Stomach smooth muscle (tissue), 2 donors: Measurements from ENCODE around the gene ITGAX.

ENCODE experiments used
- H3K27ac ChIP-seq: one replicate; pipeline ENCODE4 v1.7.0; 2013; ENCODE audit warnings: mild to moderate bottlenecking, low read length, inconsistent platforms
- H3K27me3 ChIP-seq, 2 donors: one replicate each; pipeline ENCODE4 v1.7.0; 2013; ENCODE audit warnings: low read length in 2 of 2; ENCODE audit not compliant: insufficient read depth in 2 of 2, control insufficient read depth in 1 of 2
- H3K36me3 ChIP-seq, 2 donors: one replicate each; pipeline ENCODE4 v1.7.0; 2013; ENCODE audit warnings: low read length in 2 of 2; ENCODE audit not compliant: control insufficient read depth in 2 of 2, insufficient read depth in 2 of 2
- H3K4me1 ChIP-seq: one replicate; pipeline ENCODE4 v1.7.0; 2013; ENCODE audit warnings: low read length; ENCODE audit not compliant: control insufficient read depth, insufficient read depth
- H3K4me3 ChIP-seq, 2 donors: one replicate each; pipeline ENCODE4 v1.7.0; 2013; ENCODE audit warnings: low read length in 2 of 2
- H3K9ac ChIP-seq, 2 donors: one replicate each; pipeline ENCODE4 v1.7.0; 2013; ENCODE audit warnings: low read length in 2 of 2, mild to moderate bottlenecking in 1 of 2
- H3K9me3 ChIP-seq, 2 donors: one replicate each; pipeline ENCODE4 v1.7.0; 2013; ENCODE audit warnings: low read length in 2 of 2; ENCODE audit not compliant: control insufficient read depth in 2 of 2
- donor health status: healthy.
- donor health status: Pancreatic carcinoma.

Gene ITGAX

DNA sequence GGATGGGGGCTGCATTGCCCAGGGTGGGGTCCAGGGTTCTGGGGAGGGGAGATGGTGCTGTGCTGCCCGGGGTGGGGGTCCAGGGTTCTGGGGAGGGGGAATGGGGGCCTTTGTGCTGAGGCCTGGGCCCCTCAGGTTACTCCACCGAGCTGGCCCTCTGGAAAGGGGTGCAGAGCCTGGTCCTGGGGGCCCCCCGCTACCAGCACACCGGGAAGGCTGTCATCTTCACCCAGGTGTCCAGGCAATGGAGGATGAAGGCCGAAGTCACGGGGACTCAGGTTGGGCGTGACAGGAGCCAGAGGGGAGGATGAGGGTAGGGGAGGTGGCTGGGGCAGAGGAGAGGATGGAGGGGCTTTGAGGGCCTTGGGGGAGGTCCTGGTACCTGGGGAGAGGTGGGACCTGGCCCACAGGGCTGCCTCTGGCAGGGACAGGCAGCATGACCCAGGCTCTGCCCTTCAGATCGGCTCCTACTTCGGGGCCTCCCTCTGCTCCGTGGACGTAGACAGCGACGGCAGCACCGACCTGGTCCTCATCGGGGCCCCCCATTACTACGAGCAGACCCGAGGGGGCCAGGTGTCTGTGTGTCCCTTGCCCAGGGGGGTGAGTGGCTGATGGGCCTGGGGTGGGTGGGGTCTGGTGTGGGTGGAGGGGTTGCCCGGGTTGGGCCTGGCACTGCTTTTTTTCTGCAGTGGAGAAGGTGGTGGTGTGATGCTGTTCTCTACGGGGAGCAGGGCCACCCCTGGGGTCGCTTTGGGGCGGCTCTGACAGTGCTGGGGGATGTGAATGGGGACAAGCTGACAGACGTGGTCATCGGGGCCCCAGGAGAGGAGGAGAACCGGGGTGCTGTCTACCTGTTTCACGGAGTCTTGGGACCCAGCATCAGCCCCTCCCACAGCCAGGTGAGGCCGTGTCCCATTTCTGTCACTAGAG, 7.8 kb downstream of the ITGAX start:
- Histone ChIP-seq H3K36me3 (no peaks in the 10 kb centered on the region), H3K9ac (no peak overlapping the region), H3K4me1 (no peaks in the 10 kb centered on the region)

GRCh38 chr16:31363721-31364120, 8.7 kb downstream of the ITGAX start:
- peaks cover 0 to 2% of the 10 kb centered on the region in 2 donors for H3K27me3 ChIP-seq
- H3K9ac ChIP-seq, result no peak overlapping the region
- no peaks in the 10 kb centered on the region for H3K36me3 ChIP-seq
- no peaks in the 10 kb centered on the region for H3K4me1 ChIP-seq
- no peak overlapping the region for H3K27ac ChIP-seq
- no peak overlapping the region for H3K4me3 ChIP-seq
- no peaks in the 10 kb centered on the region for H3K9me3 ChIP-seq

More for the DNA sequence above, 7.8 kb downstream of the ITGAX start:
- peaks cover 0 to 2% of the 10 kb centered on the region in 2 donors for H3K27me3 ChIP-seq
- no peak overlapping the region for H3K4me3 ChIP-seq
- H3K9me3 ChIP-seq, result no peaks in the 10 kb centered on the region
- H3K27ac ChIP-seq, result no peak overlapping the region

DNA sequence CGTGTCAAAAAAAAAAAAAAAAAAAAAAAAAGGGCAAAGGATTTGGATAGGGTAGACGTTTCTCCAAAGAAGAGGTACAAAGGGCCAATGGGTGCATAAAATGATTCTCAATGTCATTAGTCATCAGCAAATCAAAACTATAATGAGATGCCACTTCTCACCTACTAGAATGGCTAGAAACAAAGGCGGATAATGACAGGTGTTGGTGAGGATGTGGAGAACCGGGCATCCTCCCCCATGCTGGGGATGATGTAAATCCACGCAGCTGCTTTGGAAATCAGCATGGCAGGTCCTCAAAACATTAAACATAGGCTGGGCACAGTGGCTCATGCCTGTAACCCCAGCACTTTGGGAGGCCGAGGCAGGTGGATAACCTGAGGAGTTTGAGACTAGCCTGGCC, 9.4 kb downstream of the ITGAX start:
- Histone ChIP-seq H3K4me3 (no peak overlapping the region), H3K27ac (no peak overlapping the region), H3K4me1 (no peaks in the 10 kb centered on the region), H3K9ac (no peak overlapping the region), H3K9me3 (no peaks in the 10 kb centered on the region), H3K36me3 (no peaks in the 10 kb centered on the region), H3K27me3 (peaks cover 0 to 2% of the 10 kb centered on the region in 2 donors)

DNA sequence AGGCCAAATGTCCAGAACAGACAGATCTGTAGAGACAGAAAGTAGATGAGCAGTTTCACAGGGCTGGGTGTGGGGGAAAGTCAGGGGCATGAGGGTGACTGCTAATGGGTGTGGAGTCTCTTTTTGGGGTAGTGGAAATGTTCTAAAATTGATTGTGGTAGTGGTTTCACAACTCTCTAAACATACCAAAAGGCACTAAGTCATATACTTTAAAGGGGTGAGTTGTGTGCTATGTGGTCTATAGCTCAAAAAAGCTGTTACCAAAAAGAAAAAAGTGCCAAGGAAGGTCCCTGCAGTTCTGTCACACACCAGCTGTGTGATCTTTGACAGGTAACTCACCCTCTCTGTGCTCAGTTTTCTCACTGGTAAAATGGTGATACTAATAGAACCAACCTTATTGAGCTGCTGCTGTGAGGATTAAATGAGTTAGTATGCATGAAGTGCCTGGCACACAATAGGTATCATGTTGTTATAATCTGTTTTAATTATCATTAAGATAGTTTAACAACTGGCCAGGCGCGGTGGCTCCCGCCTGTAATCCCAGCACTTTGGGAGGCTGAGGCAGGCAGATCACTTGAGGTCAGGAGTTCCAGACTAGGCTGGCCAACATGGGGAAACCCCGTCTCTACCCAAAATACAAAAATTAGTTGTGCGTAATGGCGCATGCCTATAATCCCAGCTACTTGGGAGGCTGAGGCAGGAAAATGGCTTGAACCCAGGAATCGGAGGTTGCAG, 10.3 kb downstream of the ITGAX start:
- Histone ChIP-seq H3K9ac (no peak overlapping the region), H3K27me3 (peaks cover 0 to 2% of the 10 kb centered on the region in 2 donors), H3K4me1 (no peaks in the 10 kb centered on the region), H3K4me3 (no peak overlapping the region), H3K36me3 (no peaks in the 10 kb centered on the region), H3K27ac (no peak overlapping the region), H3K9me3 (no peaks in the 10 kb centered on the region)

- Histone ChIP-seq H3K9me3 (no peaks in the 10 kb centered on the region), H3K4me3 (no peak overlapping the region), H3K27me3 (peaks cover 0 to 4% of the 10 kb centered on the region in 2 donors), H3K4me1 (no peaks in the 10 kb centered on the region), H3K27ac (no peak overlapping the region), H3K9ac (no peak overlapping the region), H3K36me3 (no peaks in the 10 kb centered on the region)
Observed at GRCh38 chr16:31367853-31368252, 12.9 kb downstream of the ITGAX start.

DNA sequence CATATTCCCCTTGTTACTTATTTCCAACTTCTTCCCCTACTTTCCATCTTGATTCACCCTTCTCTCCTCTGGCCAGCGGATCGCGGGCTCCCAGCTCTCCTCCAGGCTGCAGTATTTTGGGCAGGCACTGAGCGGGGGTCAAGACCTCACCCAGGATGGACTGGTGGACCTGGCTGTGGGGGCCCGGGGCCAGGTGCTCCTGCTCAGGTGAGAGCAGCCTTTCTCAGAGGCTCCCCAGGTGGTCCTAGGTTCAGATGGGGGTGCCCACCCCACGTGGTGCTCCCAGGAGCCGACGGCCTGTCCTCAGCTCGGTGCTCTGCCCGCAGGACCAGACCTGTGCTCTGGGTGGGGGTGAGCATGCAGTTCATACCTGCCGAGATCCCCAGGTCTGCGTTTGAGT, 16.0 kb downstream of the ITGAX start:
- Histone ChIP-seq H3K9ac (no peak overlapping the region), H3K36me3 (no peaks in the 10 kb centered on the region), H3K27ac (no peak overlapping the region), H3K4me3 (no peak overlapping the region), H3K4me1 (no peaks in the 10 kb centered on the region), H3K27me3 (peaks cover 0 to 2% of the 10 kb centered on the region in 2 donors), H3K9me3 (peaks cover 0 to 6% of the 10 kb centered on the region in 2 donors)

DNA sequence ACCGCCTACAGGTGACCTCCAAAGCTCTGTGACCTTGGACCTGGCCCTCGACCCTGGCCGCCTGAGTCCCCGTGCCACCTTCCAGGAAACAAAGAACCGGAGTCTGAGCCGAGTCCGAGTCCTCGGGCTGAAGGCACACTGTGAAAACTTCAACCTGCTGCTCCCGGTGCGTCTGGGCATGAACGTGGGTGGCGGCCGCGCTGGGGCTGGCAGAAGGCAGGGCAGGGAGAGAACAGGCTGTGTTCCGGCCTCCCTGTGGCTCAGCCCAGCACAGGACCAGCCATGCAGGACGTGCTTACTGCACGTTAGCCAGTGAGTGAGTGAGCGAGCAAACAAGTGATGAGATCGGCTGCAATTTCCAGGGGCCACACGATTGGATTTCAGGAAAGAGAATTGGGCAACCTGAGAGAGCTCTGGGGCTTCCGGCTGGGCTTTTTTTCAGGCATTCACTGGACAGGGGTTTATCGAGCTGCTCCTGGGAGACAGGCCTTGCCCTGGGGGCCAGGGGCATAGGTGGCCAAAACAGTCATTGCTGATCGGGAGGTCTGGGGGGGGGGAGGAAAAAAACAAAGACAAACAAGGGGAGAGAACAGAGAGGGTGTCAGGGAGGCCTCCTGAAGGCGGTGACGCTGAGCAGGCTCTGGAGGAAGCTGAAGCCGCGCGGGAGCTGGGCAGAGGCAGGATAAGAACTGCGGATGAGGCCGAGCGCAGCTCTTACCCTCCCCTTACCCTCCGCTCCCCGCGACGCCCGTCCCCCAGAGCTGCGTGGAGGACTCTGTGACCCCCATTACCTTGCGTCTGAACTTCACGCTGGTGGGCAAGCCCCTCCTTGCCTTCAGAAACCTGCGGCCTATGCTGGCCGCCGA, 16.9 kb downstream of the ITGAX start:
- Histone ChIP-seq H3K27me3 (peaks cover 0 to 2% of the 10 kb centered on the region in 2 donors), H3K4me1 (no peaks in the 10 kb centered on the region), H3K36me3 (no peaks in the 10 kb centered on the region), H3K4me3 (no peak overlapping the region), H3K27ac (no peak overlapping the region), H3K9ac (no peak overlapping the region), H3K9me3 (peaks cover 0 to 6% of the 10 kb centered on the region in 2 donors)

DNA sequence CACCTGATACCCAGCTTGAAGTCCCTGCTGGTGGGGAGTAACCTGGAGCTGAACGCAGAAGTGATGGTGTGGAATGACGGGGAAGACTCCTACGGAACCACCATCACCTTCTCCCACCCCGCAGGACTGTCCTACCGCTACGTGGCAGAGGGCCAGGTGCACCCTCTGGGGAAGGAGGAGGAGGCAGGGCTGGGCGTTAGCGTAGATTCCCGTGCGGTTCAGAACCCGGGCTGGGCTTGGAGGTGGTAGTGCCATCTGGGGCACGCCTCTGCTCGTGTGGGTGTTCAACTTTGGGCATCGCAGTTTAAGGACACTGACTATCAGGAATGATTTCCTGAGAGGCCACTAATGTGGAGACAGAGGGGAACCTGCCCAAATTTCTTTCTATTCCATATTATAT, 18.3 kb downstream of the ITGAX start:
- H3K4me1 ChIP-seq, result no peaks in the 10 kb centered on the region
- peaks cover 0 to 2% of the 10 kb centered on the region in 2 donors for H3K27me3 ChIP-seq
- H3K9ac ChIP-seq, result no peak overlapping the region
- no peak overlapping the region for H3K4me3 ChIP-seq
- no peaks in the 10 kb centered on the region for H3K36me3 ChIP-seq
- H3K27ac ChIP-seq, result no peak overlapping the region
- peaks cover 0 to 6% of the 10 kb centered on the region in 2 donors for H3K9me3 ChIP-seq

GRCh38 chr16:31375231-31375630, 20.3 kb downstream of the ITGAX start:
- Histone ChIP-seq H3K9me3 (peaks cover 0 to 6% of the 10 kb centered on the region in 2 donors), H3K27ac (no peak overlapping the region), H3K4me3 (no peak overlapping the region), H3K9ac (no peak overlapping the region), H3K36me3 (no peaks in the 10 kb centered on the region), H3K27me3 (peaks cover 0 to 2% of the 10 kb centered on the region in 2 donors), H3K4me1 (no peaks in the 10 kb centered on the region)

DNA sequence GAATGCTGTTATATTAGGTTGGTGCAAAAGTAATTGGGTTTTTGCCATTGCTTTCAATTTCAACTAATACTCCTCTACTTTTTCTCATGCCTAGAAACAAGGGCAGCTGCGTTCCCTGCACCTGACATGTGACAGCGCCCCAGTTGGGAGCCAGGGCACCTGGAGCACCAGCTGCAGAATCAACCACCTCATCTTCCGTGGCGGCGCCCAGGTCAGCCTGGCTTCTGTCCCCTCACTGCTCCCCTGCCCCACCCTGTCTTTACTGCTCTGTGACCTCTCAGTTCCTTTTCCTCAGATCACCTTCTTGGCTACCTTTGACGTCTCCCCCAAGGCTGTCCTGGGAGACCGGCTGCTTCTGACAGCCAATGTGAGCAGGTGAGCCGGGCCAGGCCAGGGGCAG, 21.7 kb downstream of the ITGAX start:
- Histone ChIP-seq H3K27me3 (peaks cover 0 to 2% of the 10 kb centered on the region in 2 donors), H3K9ac (no peak overlapping the region), H3K36me3 (no peaks in the 10 kb centered on the region)

More for the DNA sequence above, 21.7 kb downstream of the ITGAX start:
- Histone ChIP-seq H3K27ac (no peak overlapping the region), H3K4me3 (no peak overlapping the region), H3K9me3 (peaks cover 0 to 6% of the 10 kb centered on the region in 2 donors), H3K4me1 (no peaks in the 10 kb centered on the region)
